ENCODE data around the gene MASP1.
"Not testable (repeated sequence)": the region's sequence is repeated elsewhere in the genome, so short reads cannot be mapped to it uniquely, and the experiment has no call there.

Gene MASP1

DNA sequence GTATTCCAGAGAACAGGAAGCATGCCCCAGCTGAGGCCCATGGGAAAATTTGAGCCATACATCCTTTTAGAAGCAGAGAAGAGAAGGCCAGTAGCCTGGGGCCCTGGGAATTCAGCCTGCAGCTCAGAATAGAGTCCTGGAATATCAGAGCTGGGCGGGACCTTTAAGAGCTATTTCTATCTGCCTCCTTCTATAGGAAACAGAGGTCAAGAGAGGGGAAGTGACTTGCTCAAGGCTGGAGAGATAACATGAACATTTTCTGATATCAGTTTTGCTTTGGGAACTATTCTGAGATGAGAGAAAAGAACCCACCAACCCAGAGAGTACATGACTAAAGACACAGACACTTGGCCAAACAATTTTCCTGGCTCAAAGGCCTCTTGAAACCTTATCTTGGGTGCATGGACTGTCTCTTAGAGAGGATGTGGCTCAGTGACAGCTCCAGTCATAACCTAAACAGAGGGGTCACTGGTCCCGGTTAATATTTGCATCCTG, 26.0 kb downstream of the MASP1 start:
- no peak for DNase-seq (ENCODE audit: low spot score)

GRCh38 chr3:187264911-187265310, 26.6 kb downstream of the MASP1 start:
- no peak for DNase-seq (ENCODE audit: low spot score)

DNA sequence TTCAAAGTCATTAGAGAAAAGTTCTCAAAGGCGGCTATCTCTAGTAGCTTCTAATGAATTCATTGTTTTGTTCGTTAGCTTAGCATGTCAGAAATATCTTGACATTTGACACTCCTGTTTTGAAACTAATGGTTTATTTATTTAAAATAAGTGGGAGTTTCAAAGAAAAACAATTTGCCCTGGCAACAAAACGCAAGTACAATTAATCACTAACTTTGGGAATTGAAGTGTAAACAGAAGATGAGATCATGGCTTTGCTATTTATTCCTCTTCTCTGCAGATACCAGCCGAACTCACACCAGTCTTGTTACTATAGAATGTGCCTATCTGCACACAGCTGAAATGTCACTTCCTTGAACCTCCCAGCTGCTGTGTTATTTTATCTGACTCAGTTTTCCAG, 27.5 kb downstream of the MASP1 start:
- no peak for DNase-seq (ENCODE audit: low spot score)

GRCh38 chr3:187263270-187263669, 28.3 kb downstream of the MASP1 start:
- DNase-seq (ENCODE audit: low spot score) = no peak

DNA sequence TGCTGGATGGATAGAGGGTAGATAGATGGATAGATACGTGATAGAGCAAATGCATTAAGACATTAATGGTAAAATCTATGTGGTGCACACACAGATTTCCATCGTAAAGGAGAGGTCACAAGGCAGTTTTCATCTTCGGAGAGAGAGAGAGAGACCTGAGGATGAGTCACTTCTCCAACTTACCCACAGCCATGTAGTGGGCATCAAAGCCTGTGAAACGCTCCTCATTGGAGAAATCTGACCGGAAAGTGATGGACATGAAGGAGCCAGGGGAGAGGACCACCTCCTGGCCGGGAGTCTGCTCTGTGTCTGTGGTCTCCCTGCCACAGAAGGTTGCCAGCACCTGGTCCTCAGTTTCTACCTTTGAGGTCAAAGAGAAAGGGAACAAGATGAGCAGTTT, 29.2 kb downstream of the MASP1 start:
- no peak for DNase-seq (ENCODE audit: low spot score)

DNA sequence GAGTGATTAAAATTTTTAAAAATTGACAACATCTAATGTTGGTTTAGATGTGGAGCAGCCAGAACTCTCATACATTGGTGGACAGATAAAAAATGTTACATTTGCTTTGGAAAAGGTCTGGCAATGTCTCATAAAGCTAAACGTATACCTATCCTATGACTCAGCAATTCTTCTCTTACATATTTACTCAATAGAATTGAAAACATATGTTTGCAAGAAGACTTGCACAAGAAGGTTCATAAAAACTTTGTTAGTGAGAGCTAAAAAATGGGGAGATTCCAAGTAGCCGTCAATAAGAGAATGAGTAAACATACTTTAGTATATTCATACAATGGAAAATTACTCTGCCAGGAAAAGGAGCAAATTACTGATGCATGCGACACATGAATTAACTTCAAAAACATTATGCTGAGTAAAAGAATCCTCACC, 30.0 kb downstream of the MASP1 start:
- no peak for DNase-seq (ENCODE audit: low spot score)

DNA sequence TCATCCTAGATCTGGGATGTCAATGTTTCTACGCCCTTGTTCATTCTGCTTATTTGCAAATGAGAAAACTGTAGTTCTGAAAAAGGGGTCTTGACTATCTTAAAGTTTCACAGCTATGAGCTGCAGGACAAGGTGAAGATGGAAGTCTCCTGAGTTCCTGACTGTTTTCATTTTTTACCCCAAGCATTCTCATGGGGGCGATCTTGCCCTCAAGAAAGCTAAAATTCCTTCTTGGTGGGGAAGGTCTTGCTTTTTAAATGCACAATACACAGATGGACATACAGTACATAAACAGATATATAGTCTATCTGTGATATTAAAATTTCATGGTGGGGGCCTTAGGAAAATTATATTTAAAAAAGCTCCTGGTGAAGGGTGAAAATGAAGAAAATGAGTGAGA, 32.4 kb downstream of the MASP1 start:
- DNase-seq (ENCODE audit: low spot score) = no peak

GRCh38 chr3:187257992-187258692, 33.4 kb downstream of the MASP1 start:
- DNase-seq (ENCODE audit: low spot score) = no peak

DNA sequence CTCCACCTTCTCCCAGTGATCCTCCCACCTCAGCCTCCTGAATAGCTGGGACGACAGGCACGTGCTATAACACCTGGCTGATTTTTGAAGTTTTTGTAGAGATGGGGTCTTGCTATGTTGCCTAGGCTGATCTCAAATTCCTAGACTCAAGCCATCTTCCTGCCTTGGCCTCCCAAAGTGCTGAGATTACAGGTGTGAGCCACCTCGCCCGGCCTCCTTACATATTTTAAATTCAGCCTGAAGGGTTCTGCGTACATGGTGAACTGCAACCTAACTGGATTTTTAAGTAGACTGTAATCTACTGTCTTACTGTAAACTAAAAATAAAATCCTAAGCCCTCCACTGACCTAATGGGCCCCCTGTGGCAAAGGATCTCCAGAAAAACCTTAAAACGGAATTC, 34.1 kb downstream of the MASP1 start:
- no peak for DNase-seq (ENCODE audit: low spot score)

DNA sequence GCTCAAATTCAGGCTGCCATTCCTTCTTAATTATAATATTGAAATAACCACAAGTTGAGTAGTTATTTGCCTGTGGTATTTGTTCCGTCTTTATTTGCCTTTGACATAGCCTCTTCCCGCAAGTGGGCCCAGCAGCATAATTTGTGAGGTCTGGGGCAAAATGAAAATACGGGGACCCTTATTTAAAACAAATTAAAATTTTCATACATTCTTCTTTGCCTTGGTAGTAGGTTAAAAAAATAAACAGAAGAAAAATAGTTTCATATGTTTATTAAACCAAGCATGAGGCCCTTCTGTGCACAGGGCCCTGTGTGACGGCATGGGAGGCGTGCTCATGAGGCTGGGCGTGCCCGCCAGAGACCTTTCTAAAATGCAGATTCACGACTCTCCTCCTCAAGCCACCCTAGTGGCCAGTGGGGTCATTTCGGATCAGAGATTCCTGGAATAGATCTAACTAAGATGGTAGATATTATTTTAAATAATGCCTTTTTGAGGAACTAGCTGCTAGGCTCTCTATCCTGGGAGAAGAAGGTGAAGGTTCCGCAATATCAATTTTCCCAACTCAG, 35.4 kb downstream of the MASP1 start:
- DNase-seq (ENCODE audit: low spot score) = no peak

DNA sequence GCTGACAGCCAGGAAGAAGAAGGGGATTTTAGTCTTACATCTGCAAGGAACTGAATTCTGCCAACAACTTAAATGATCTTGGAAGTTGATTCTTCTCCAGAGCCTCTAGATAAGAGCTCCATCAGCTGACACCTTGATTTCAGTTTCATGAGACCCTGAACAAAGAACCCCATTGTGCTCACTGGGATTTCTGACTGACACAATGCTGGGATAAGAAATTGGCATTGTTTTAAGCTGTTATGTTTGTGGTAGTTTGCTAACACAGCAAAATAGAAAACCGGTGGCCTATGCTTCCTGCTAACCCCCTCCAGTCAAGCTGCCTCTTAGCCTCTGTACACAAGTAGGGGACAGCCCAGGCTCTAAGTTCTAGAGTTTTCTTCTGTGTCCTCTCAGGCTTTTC, 36.2 kb downstream of the MASP1 start:
- DNase-seq (ENCODE audit: low spot score) = no peak

DNA sequence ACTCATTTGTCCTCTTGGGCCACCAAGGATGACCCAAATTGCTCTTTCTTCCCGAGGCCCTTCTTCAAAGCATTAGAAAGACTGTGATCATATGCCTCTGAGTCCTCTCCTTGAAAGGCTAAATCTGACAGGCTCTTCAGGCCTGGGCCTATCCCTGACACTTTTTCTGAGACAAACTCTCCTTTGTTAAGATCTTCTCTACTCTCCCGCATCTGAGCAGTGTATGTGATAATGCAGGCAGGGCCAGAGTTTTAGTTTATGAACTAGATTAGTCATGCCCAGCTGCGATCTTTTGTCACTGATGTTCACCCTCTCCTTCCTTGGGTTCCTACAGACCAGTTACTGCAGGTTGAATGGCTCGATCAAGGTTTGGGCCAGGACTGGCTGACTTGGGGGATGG, 39.2 kb downstream of the MASP1 start:
- no peak for DNase-seq (ENCODE audit: low spot score)

- no peak for DNase-seq (ENCODE audit: low spot score)
Measured at GRCh38 chr3:187251599-187251998, 39.9 kb downstream of the MASP1 start.

DNA sequence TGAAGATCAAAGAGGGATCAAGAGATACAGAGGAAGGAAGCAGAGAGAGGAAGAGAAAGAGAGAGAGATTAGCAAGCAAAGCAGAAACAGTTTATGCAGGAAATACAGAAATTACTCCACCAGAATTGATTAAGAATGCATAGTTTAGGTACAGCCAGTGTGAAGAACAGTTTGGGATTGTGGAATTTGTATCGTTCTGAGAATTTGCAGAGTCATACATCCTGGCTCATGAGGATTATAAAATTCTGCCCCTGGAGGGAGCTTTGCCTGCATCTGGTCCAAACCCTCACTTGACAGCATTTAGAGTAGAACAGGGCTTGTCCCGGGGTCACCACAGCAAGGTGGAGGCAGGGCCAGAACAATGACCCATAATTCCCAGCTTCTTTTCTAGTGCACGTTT, 44.1 kb downstream of the MASP1 start:
- DNase-seq (ENCODE audit: low spot score) = no peak

DNA sequence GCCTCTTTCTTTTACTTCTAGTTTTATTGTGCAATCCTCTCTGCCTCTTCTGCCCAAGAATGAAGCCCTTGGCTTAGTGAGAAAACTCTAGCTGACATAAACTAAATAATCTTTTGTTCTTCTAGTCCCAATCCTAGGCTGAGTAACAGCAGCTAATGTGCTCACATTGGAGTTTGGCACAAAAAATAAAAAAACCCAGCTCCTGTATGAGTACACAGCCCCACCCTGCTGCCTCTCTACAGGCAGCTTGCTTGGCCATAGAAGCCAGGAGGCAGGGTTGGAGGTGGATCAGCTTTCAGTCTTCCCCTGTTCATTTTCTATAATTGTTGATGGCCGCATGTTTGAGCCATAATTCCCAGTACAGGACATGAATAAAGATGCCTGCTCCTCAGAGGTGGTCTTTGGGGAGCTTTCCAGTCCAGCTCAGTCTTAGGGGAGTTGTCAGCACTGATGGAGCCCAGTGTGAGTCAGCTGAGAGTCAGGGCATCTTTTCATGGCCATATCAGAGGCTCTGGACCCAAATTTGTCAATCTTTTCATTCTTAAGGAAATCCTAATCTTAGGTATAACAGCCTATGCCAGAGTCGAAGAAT, 47.5 kb downstream of the MASP1 start:
- no peak for DNase-seq (ENCODE audit: low spot score)

DNA sequence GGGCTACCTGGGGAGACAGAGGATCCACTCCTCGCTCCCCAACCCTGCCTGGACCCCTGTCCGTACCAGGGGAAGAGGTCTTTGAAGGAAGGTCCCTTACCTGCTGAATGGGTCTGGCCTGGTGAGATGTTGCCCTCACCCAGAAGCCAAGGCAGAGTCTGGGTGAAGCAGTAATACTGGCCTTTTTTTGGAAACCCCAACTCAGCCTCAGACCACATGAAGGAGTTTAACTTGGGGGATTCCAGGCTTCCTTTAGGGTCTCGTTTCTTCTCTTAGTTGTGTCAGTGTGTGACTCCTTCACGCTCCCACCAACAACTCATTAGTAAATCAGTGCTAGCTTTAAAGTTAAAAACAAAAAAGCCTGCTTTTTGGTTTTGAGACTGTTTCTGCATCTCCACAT, 48.6 kb downstream of the MASP1 start:
- no peak for DNase-seq (ENCODE audit: low spot score)

GRCh38 chr3:187242435-187242834, 49.1 kb downstream of the MASP1 start:
- no peak for DNase-seq (ENCODE audit: low spot score)

- DNase-seq (ENCODE audit: low spot score) = not testable (repeated sequence)
Measured at GRCh38 chr3:187238835-187239234, 52.7 kb downstream of the MASP1 start.

DNA sequence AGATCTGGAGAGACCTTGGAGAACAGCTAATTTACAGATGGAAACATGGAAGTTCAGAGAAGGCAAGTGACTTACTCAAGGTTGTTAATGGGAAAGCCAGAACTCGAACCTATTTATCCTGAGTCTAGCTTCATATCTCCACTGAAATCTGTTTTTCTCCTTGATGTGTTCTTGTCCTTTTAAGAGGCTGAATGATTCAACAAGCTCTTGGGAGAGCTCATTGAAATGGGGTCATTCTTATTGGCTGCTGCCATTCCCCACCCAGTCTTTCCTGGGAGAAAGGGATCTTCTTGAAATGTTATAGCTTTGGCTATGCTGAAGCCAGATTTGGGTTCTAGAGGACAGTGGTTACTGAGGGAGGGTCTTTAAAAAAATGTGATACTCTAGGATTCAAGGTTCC, 53.3 kb downstream of the MASP1 start:
- DNase-seq (ENCODE audit: low spot score) = no peak

DNA sequence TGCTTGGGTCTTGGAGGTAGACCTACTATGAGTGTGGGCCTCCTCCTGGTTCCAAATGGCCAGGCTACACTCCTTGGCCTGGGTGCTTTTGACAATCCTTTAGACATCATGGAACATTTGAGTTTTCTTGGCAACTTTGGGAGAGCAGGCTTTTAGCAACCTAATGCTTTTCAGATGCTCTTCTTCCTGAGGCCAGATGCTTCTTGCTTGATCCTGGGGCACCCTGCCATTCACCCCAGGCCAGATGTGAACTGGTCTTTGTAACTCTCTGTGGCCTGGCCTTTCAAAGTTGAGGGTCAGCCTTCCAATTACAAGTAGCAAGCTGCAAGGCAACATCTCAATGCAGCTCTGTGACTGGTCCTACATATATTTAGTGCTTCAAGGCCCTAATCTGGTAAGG, 53.8 kb downstream of the MASP1 start:
- no peak for DNase-seq (ENCODE audit: low spot score)

DNA sequence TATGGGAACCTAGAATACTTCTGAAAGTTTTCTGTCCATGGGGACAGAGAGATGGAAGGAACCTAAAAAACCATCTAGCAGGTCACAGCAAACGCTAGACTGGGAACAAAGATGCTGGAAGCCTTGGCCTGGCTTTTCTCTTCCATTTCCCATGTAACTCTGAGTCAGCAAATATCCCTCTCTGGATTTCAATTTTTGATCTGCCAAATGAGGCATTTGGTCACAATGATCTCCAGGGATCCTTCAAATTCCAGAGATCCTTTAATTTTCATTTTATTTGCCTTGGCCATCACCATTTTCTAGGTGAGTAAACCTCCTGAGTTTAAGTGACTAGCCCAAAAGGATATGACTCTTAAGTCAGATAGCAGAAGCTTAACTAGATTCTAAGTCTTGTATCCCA, 54.6 kb downstream of the MASP1 start:
- no peak for DNase-seq (ENCODE audit: low spot score)

- DNase-seq (ENCODE audit: low spot score) = no peak
Measured at GRCh38 chr3:187230011-187230410, 61.5 kb downstream of the MASP1 start.

DNA sequence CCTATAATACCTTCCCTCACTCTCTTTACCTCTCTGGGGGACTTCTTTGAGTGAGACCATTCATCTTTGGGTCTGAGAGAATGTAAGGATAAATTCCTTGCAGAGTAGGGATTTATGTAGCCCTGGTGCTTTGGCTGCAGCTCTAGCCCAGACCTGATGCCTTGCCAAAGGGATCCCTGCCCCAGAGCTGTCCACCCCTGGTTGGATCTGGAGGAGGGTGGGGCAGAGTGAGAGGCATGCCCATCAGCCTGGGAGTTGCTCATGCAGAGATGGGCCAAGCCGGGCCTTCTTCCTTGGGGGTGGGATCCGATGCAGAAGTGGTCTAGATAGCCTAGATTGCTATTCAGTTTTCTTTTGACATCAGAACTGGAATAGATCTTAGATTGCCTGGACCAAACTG, 62.8 kb downstream of the MASP1 start:
- DNase-seq (ENCODE audit: low spot score) = no peak
